ENCODE measurements around the gene RPL18.

GRCh38 chr19:48613852-48614435 is 5.0 kb downstream of the RPL18 start:
- no peak for TF ChIP-seq CTCF (conservative IDR thresholded peaks at IDR 0.05; ENCODE audit: low read depth, low read length)
- TF ChIP-seq EZH2 (IDR thresholded peaks at IDR 0.05; ENCODE audit: low read length, unreplicated experiment): no peak
- no peak for TF ChIP-seq EZH2phosphoT487 (IDR thresholded peaks at IDR 0.05; ENCODE audit: borderline replicate concordance, low read length)
